HG02884 (cell line): ENCODE measurements around the gene GABBR2.

Experiments used
- ATAC-seq: cut with Tn5 transposase; IDR thresholded peaks from one replicate; pipeline ENCODE4 v1.9.1; 2021; ENCODE audit warnings: mild to moderate bottlenecking, moderate library complexity; ENCODE audit not compliant: unreplicated experiment

GABBR2 gene

GRCh38 chr9:98329281-98329680 is 379.5 kb downstream of the GABBR2 start:
- ATAC-seq = no peak

- no peak for ATAC-seq
These were observed 380.0 kb downstream of the GABBR2 start for GRCh38 chr9:98328770-98329169.

- ATAC-seq = no peak
These were observed 380.6 kb downstream of the GABBR2 start for GRCh38 chr9:98328141-98328540.

- ATAC-seq = no peak
These were observed 381.5 kb downstream of the GABBR2 start for GRCh38 chr9:98327249-98327561.

DNA sequence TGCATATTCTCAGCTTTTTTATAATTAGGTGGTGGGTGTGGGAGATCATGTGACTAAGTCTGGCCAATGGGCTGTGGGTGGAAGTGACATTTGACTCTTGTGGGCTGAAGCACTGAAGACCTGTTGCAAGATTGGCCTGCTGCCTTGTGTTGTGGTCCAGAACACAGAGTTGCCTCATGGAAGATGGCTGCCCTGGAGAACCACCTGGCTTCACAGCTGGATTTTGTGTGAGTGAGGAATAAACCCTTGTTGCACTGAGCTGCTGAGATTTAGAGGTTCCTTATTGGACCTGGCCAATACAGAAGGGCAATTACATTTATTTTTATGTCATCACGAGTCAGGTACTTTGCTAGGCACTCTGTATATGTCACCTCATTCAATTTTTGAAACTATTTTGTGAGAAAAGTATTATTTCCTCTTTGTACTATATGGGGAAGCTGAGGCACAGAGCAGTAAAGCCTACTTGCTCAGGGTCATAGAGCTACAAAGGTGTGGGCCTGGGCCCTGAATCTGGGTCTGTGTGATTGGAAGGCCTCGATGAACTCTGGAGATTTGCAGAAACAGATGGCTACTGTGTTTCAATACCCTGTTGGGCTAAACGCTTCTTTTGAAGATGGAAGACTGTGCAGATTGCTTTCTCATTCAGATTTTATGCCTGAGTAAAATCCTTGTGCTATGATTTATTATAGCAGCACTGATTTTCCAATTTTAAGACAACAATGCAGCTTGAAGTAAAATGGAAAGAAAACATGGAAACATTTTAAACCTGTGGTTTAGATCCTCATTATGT is 382.1 kb downstream of the GABBR2 start:
- ATAC-seq = no peak

- no peak for ATAC-seq
These were observed 383.9 kb downstream of the GABBR2 start for GRCh38 chr9:98324801-98325200.

GRCh38 chr9:98323831-98324135 is 385.0 kb downstream of the GABBR2 start:
- ATAC-seq = no peak

DNA sequence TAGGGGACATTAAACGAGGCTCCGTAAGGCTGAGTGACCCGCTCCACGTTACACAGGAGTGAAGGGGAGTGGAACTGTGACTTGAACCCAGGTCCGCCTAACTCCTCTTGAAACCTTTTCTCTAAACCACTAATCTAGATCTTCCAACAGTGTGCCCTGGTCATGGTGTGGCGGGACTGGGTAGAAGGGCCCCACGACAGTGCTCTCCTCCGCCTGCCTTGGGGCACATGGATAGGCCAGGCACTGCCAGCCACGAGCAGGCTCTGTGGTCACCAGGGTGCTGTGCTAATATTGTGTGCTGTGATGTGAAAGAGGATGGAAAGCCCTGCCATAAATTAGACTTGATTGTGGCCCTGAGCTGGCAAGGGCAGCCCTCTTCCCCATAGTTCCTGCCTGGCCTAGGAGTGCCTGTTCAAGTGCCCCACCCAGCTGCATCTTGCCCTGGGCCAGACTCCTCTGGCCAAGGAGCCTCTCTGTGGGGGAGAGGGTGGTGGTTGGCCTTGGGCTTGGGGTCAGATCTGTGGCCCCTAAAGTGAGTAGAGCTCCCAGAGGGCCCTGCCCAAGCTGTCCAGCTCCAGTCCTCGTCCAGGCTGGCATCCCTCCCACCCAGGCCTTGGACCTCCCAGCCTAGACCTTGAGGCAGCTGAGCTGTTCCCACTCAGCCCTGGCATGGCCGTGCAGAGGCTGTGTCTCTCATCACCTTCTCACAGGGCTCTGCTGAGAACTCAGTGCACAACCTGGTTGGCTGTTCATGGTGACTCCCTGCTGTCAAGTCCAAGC is 385.5 kb downstream of the GABBR2 start:
- ATAC-seq = no peak

DNA sequence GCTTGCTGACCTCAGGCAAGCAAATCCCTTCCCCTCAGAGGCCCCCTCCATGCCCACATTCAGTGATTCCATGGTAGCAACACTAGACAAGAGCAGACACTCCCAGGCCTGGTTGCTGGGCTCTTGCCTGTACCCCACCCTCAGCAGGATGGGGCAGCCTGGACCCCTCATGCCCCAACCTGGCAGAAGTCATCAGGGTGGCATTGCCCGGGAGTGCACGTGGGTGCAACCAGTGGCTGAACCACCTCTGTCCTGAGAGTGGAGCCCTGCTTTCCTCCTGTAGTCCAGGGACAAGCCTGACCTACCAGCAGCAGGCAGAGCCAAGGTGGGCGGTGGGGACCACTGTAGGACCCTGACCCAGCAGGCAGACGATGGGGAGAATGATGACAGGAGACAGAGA is 387.5 kb downstream of the GABBR2 start:
- no peak for ATAC-seq

- no peak for ATAC-seq
These were observed 389.8 kb downstream of the GABBR2 start for GRCh38 chr9:98318834-98319478.

DNA sequence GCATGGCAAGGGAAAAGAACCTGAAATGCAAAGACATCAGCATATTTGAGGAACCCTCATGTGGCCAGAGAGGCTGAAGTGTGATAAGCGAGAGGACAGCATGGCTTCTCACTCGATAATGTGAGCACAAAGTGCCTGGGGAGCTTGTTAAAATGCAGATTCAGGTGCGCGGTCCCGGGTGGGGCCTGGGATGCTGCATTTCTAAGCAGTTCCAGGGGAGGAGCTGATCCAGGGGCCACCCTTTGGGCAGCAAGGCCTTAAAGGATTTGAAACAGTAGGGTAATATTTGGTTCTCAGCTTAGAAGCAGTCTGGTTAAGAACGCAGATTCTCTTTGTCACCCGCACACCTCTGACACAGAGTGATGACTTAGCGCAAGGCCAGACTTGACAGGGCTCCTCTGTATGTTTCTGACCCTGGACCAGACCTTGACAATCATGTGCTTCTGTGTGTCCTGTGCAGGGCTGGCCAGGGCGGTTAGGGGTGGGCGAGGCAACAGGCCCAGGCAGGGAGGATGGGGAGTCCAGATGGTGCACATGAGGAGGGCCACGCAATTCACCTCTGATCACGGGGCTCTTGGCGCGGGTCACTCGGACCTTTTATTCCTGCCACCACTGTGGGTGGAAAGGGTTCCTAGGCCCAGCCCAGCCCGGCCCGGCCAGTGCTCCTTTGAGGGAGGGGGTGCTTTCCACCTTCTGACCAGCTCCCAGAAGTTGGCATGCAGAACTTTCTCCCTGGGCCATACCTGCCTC is 390.5 kb downstream of the GABBR2 start:
- no peak for ATAC-seq

- no peak for ATAC-seq
These were observed 391.4 kb downstream of the GABBR2 start for GRCh38 chr9:98317134-98317857.

GRCh38 chr9:98316445-98317133 is 392.1 kb downstream of the GABBR2 start:
- ATAC-seq = no peak

DNA sequence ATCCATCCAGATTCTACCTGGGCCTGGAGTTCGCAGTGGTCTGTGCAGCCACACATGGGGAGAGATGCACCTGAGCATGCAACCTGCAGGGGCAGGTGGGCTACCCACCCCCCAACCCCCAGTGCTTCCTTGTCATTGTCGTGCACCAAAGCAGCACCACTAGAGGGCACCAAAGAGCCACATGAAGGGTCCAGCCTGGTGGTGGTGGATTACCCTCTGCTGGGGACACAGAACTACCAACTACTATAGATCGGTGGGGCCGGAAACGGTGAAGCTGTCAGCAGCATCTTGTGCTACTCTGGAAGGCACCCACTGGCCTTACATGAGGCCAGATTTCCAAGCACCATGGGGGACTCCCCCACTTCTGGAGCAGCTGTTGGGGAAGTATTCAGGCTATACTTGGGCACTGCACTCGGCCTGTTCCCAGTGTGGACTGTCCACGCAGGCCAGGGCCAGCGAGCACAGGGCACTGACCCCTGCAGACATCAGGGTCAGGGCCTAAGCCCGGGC is 393.1 kb downstream of the GABBR2 start:
- peak; percentile 70 for ATAC-seq

GRCh38 chr9:98315067-98315453 is 393.7 kb downstream of the GABBR2 start:
- ATAC-seq = no peak

GRCh38 chr9:98314381-98315066 is 394.2 kb downstream of the GABBR2 start:
- ATAC-seq = no peak

GRCh38 chr9:98312365-98312764 is 396.4 kb downstream of the GABBR2 start:
- ATAC-seq = no peak

DNA sequence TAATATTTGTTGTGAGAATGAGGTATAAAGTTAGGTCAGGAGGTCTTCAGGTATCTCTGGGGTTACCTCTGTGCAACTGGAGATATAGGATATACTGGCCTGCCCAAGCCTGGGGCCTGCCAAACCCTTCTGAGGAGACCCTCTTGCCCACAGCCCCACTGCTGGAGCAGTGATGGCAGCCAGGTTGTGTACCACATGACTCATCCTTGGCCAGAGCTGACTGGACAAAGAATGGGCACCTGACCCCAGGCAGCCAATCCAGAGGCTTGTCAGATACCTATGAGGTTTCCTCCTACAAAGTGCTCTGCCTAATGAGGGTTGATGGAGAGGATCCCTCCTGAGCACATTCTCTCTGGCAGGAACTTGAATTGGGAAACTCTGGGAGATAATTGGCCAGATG is 397.2 kb downstream of the GABBR2 start:
- no peak for ATAC-seq

DNA sequence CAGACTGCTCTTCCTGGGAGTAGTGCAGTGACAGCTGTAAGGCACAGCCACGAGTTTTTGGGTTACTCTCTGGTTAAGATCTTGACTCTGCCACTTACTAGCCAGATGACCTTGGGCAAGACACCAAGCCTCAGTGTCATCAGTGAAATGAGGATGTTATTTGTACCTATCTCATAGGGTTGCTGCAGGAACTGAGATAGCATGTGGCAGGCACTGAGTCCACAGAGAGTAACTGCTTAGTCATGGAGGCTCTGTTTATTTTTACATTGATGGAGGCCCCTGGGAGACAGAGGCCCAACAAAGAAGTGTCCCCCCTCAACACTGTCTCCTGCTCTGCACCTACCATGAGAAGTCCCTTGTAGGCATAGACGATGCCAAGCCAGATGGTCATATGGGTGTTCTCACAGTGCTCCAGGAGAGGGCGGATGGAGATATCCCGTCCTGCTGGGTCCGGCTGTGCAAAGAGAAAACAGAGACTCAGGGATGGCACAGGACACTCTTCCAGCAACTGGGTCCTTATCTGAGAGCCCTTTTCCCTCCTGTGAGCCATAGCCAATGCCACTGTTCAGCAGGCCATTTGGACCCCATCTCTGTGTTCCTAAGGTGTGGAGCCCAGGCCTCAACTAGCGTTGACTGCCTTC is 397.9 kb downstream of the GABBR2 start:
- no peak for ATAC-seq
